OCI-LY1 (cell line): Measurements from ENCODE around the gene MCF2L.

Experiments
- H2AFZ ChIP-seq: fragments of 200-600 bp; sonication (generic), shearing (Covaris generic); 2 replicates; pipeline ENCODE4 v1.6.0; 2014; ENCODE audit warnings: antibody characterized with exemption, mild to moderate bottlenecking, low read length
- H3F3A ChIP-seq: fragments of 200-600 bp; sonication (generic), shearing (Covaris generic); 2 replicates; pipeline ENCODE4 v1.6.0; 2014; ENCODE audit warnings: mild to moderate bottlenecking, antibody characterized with exemption, low read length, moderate library complexity; ENCODE audit not compliant: insufficient read depth
- H3K27ac ChIP-seq: fragments of 200-600 bp; sonication (generic); 2 replicates; pipeline ENCODE4 v1.5.1; 2014; ENCODE audit warnings: low read length, mixed run types, mild to moderate bottlenecking, low read depth; ENCODE audit not compliant: poor library complexity, severe bottlenecking
- H3K27me3 ChIP-seq: fragments of 200-600 bp; sonication (generic); 2 replicates; pipeline ENCODE4 v1.6.0; 2014; ENCODE audit warnings: antibody characterized with exemption, mild to moderate bottlenecking, low read length, moderate library complexity; ENCODE audit not compliant: insufficient read depth
- H3K36me3 ChIP-seq: fragments of 200-600 bp; sonication (generic); 2 replicates; pipeline ENCODE4 v1.6.1; 2014; ENCODE audit warnings: mild to moderate bottlenecking, antibody characterized with exemption, low read length, moderate library complexity, mixed read lengths; ENCODE audit not compliant: insufficient read depth
- H3K4me1 ChIP-seq: fragments of 200-600 bp; sonication (generic); 2 replicates; pipeline ENCODE4 v1.5.1; 2014; ENCODE audit warnings: mild to moderate bottlenecking, low read length, moderate library complexity; ENCODE audit not compliant: insufficient read depth, severe bottlenecking
- H3K4me2 ChIP-seq: fragments of 200-600 bp; sonication (generic), shearing (Covaris generic); 2 replicates; pipeline ENCODE4 v1.6.1; 2014; ENCODE audit warnings: low read length
- H3K4me3 ChIP-seq: fragments of 200-600 bp; sonication (generic); 2 replicates; pipeline ENCODE4 v1.5.1; 2014; ENCODE audit warnings: low read length, low read depth, mild to moderate bottlenecking, mixed read lengths; ENCODE audit not compliant: poor library complexity, severe bottlenecking
- H3K79me2 ChIP-seq: fragments of 200-600 bp; shearing (Covaris generic); 2 replicates; pipeline ENCODE4 v1.6.1; 2016; ENCODE audit warnings: mixed run types, low read length, mixed read lengths; ENCODE audit not compliant: insufficient read depth
- H3K9ac ChIP-seq: fragments of 200-600 bp; sonication (generic), shearing (Covaris generic); 2 replicates; pipeline ENCODE4 v1.6.1; 2014; ENCODE audit warnings: mild to moderate bottlenecking, low read length, mixed read lengths
- H3K9me2 ChIP-seq: fragments of 200-600 bp; sonication (generic), shearing (Covaris generic); 2 replicates; pipeline ENCODE4 v1.6.1; 2014; ENCODE audit warnings: low read depth, mild to moderate bottlenecking, low read length, mixed read lengths
- H3K9me3 ChIP-seq: fragments of 200-600 bp; shearing (Covaris generic); 2 replicates; pipeline ENCODE4 v1.6.1; 2014; ENCODE audit warnings: low read length, mixed read lengths
- H4K20me1 ChIP-seq: fragments of 200-600 bp; sonication (generic), shearing (Covaris generic); 2 replicates; pipeline ENCODE4 v1.6.0; 2016; ENCODE audit warnings: mild to moderate bottlenecking, low read length; ENCODE audit not compliant: insufficient read depth
- CTCF ChIP-seq: fragments of 200-600 bp; sonication (generic), shearing (Covaris generic); IDR thresholded peaks from 2 replicates; pipeline ENCODE4 v1.5.1; 2017; ENCODE audit warnings: mild to moderate bottlenecking, antibody characterized with exemption, low read length, moderate library complexity, mixed read lengths
- EZH2 ChIP-seq: fragments of 200-600 bp; sonication (generic), shearing (Covaris generic); IDR thresholded peaks from 2 replicates; pipeline ENCODE4 v1.8.0; 2017; ENCODE audit warnings: borderline replicate concordance, mixed run types, mild to moderate bottlenecking, antibody characterized with exemption, low read length, moderate library complexity, mixed read lengths

Gene MCF2L

GRCh38 chr13:112977525-112977924, 8.5 kb downstream of the MCF2L start:
- no peaks in the 10 kb centered on the region for H3K4me1 ChIP-seq
- no peak overlapping the region for H3K4me2 ChIP-seq
- H3K9me3 ChIP-seq, result no peaks in the 10 kb centered on the region
- no peaks in the 10 kb centered on the region for H3K79me2 ChIP-seq
- no peaks in the 10 kb centered on the region for H3K36me3 ChIP-seq
- no peak overlapping the region for H3K4me3 ChIP-seq
- no peaks in the 10 kb centered on the region; the same call in 1 of the 2 replicates for H3K27me3 ChIP-seq
- H3F3A ChIP-seq, result no peaks in the 10 kb centered on the region
- H2AFZ ChIP-seq, result no peak overlapping the region
- H3K9me2 ChIP-seq, result no peaks in the 10 kb centered on the region
- no peak overlapping the region for H3K9ac ChIP-seq
- no peak overlapping the region for H3K27ac ChIP-seq
- no peaks in the 10 kb centered on the region for H4K20me1 ChIP-seq
- TF ChIP-seq EZH2 (no peak), CTCF (no peak)

- no peak overlapping the region for H3K27ac ChIP-seq
Observed at GRCh38 chr13:112978561-112979405, 9.8 kb downstream of the MCF2L start.

GRCh38 chr13:112979406-112979902, 10.4 kb downstream of the MCF2L start:
- Histone ChIP-seq H3F3A (no peaks in the 10 kb centered on the region), H3K4me1 (no peaks in the 10 kb centered on the region), H2AFZ (no peak overlapping the region), H3K27ac (no peak overlapping the region), H3K9ac (no peak overlapping the region), H3K4me2 (no peak overlapping the region), H3K79me2 (no peaks in the 10 kb centered on the region), H3K36me3 (no peaks in the 10 kb centered on the region), H3K27me3 (peaks cover under 1% of the 10 kb centered on the region; the same call in 1 of the 2 replicates), H4K20me1 (no peaks in the 10 kb centered on the region), H3K4me3 (no peak overlapping the region), H3K9me2 (no peaks in the 10 kb centered on the region), H3K9me3 (no peaks in the 10 kb centered on the region)
- no peak for TF ChIP-seq CTCF
- TF ChIP-seq EZH2, result no peak

More at GRCh38 chr13:112978561-112979405, 9.8 kb downstream of the MCF2L start:
- Histone ChIP-seq H3K36me3 (no peaks in the 10 kb centered on the region), H3K9ac (no peak overlapping the region), H3K27me3 (no peaks in the 10 kb centered on the region; the same call in 1 of the 2 replicates), H3K9me3 (no peaks in the 10 kb centered on the region), H3F3A (no peaks in the 10 kb centered on the region), H2AFZ (no peak overlapping the region), H4K20me1 (no peaks in the 10 kb centered on the region), H3K9me2 (no peaks in the 10 kb centered on the region), H3K79me2 (no peaks in the 10 kb centered on the region), H3K4me2 (no peak overlapping the region), H3K4me3 (no peak overlapping the region), H3K4me1 (no peaks in the 10 kb centered on the region)
- no peak for TF ChIP-seq CTCF
- TF ChIP-seq EZH2, result no peak
